Pancreas (tissue), 10 donors: ENCODE results near the gene TMEM150A. TPM values are rescaled to one million over a fixed set of nuclear protein-coding genes. Genes with fewer than 3 reads are reported as not detected.

Experiments used
- ATAC-seq, 4 donors: fragments of 200-7000 bp; cut with Tn5 transposase; one replicate each; pipeline versions ENCODE4 v1.8.0 to v1.9.1; 2020; ENCODE audit warnings: mild to moderate bottlenecking in 4 of 4, moderate library complexity in 4 of 4
- DNase-seq, 6 donors: peaks; one replicate each; pipeline ENCODE4 v3.0.0-alpha.2; 2020
- FAIRE-seq: peaks from 2 replicates; lab custom pipeline; 2012; peaks lifted over from hg19 to GRCh38; lab: Jason Lieb, UNC
- H3K27ac ChIP-seq, 4 donors: fragments of 200-600 bp; sonication (generic); 1 replicate in 3 of 4; 2 replicates in 1 of 4; pipeline versions ENCODE4 v1.5.0 to v1.8.0; 2020
- H3K27me3 ChIP-seq, 4 donors: fragments of 200-600 bp; one replicate each; pipeline ENCODE4 v1.8.0; 2021
- H3K36me3 ChIP-seq, 3 donors: fragments of 200-600 bp; sonication (generic) in 1 of 3; one replicate each; pipeline versions ENCODE4 v1.5.0 to v1.8.0; 2020 to 2021
- H3K4me1 ChIP-seq, 3 donors: fragments of 200-600 bp; one replicate each; pipeline ENCODE4 v1.8.0; 2021
- H3K4me3 ChIP-seq, 4 donors: fragments of 200-600 bp; sonication (generic) in 2 of 4; one replicate each; pipeline versions ENCODE4 v1.5.0 to v1.8.0; 2020 to 2021
- H3K9me3 ChIP-seq, 4 donors: fragments of 200-600 bp; one replicate each; pipeline ENCODE4 v1.8.0; 2021
- CTCF ChIP-seq, 4 donors: fragments of 200-600 bp; sonication (generic) in 3 of 4; IDR thresholded peaks; one replicate each; pipeline versions ENCODE4 v1.5.0 to v1.8.0; 2021; ENCODE audit warnings: antibody characterized with exemption in 4 of 4
- WGBS, 2 donors: extraction: QIAGEN DNeasy Blood & Tissue Kit; methylation state at CpG; one replicate each; pipeline ENCODE4 v1.1.7; 2013; 5-methylcytosine and 5-hydroxymethylcytosine counted together
- intact Hi-C, 3 donors: fragments of 100-400 bp; cut with DNase I; formaldehyde crosslinking; loops; one replicate each; pipeline versions ENCODE4 v1.11.1 to v1.14.2; 2022
- polyA plus RNA-seq, 2 donors: library from polyadenylated mRNA; stranded (reverse); fragments of 200-250 nt; gene quantifications; one replicate each; pipeline ENCODE4 v1.2.3, GENCODE V29; 2013
- total RNA-seq, 6 donors: library from RNA; stranded (reverse); fragmentation: NEBNext Ultra II Directional in 4 of 6; extraction: Animal tissue kit (Norgen Biotek cat#: 25700) in 4 of 6; gene quantifications; one replicate each; pipeline versions ENCODE4 v1.2.1 to v1.2.4, GENCODE V29; 2021 to 2023
- donor health status: healthy with polysubstance abuse.
- donor health status: DM: no; HTN: no; CAD: no; lungs with moderate emphysema.
- donor health status: DM: no; HTN: no; CAD: no.
- donor health status: control.
- donor health status: control.
- donor health status: Bipolar disorder and iron deficiency.
- donor health status: DM: yes; HTN: yes; CAD: no.
- donor health status: DM: no; HTN: no; CAD: no.
- donor health status: DM: no; HTN: no; CAD: no.
- donor health status: DM: yes; HTN: yes; CAD: no.

TMEM150A gene
- total and polyA plus RNA-seq, 8 donors = 14.8 to 47.6 (median 18.3) TPM

GRCh38 chr2:85649201-85650190 is 47.0 kb upstream of the TMEM150A start:
- peaks cover 0 to 56% (median 41%) of the 10 kb centered on the region in 3 donors for H3K36me3 ChIP-seq
- H3K4me3 ChIP-seq = no peak overlapping the region
- 86 to 88% methylated on average over 9 of the region's 9 CpGs for WGBS, 2 donors
- ATAC-seq (no peak), DNase-seq (no peak), FAIRE-seq (no peak)
- TF ChIP-seq CTCF (IDR thresholded peaks at IDR 0.05) = no peak
- intact Hi-C loops = no loop called here
- H3K27ac ChIP-seq = no peak overlapping the region
- no peaks in the 10 kb centered on the region for H3K4me1 ChIP-seq
- no peaks in the 10 kb centered on the region for H3K9me3 ChIP-seq
- H3K27me3 ChIP-seq = no peaks in the 10 kb centered on the region

GRCh38 chr2:85648619-85649018 is 46.1 kb upstream of the TMEM150A start:
- FAIRE-seq (no peak), DNase-seq (no peak), ATAC-seq (peak in 1 of 4 donors; percentile 27)
- TF ChIP-seq CTCF (IDR thresholded peaks at IDR 0.05) = no peak
- 75 to 76% methylated on average over 2 of the region's 2 CpGs for WGBS, 2 donors
- Histone ChIP-seq H3K9me3 (no peaks in the 10 kb centered on the region), H3K27me3 (no peaks in the 10 kb centered on the region), H3K4me3 (no peak overlapping the region), H3K36me3 (peaks cover 0 to 65% (median 42%) of the 10 kb centered on the region in 3 donors), H3K27ac (no peak overlapping the region), H3K4me1 (no peaks in the 10 kb centered on the region)
- intact Hi-C loops = no loop called here

- Histone ChIP-seq H3K27me3 (no peaks in the 10 kb centered on the region), H3K9me3 (no peaks in the 10 kb centered on the region), H3K27ac (no peak overlapping the region), H3K4me3 (no peak overlapping the region), H3K36me3 (peaks cover 0 to 71% (median 45%) of the 10 kb centered on the region in 3 donors), H3K4me1 (no peaks in the 10 kb centered on the region)
- ATAC-seq = peak in 1 of 4 donors; percentile 38
- peak in 1 of 6 donors; percentile 7 for DNase-seq
- no peak for TF ChIP-seq CTCF (IDR thresholded peaks at IDR 0.05)
- FAIRE-seq = no peak
- 89 to 92% methylated on average over 10 of the region's 10 CpGs for WGBS, 2 donors
- intact Hi-C loops = no loop called here
Observed at GRCh38 chr2:85647823-85648526, 45.5 kb upstream of the TMEM150A start.

- H3K4me1 ChIP-seq = no peaks in the 10 kb centered on the region
- no peak for ATAC-seq
- TF ChIP-seq CTCF (IDR thresholded peaks at IDR 0.05) = no peak
- H3K9me3 ChIP-seq = no peaks in the 10 kb centered on the region
- FAIRE-seq = no peak
- no peak for DNase-seq
- H3K27me3 ChIP-seq = no peaks in the 10 kb centered on the region
- WGBS, 2 donors = 87 to 92% methylated on average over 2 of the region's 2 CpGs
- H3K36me3 ChIP-seq = peaks cover 0 to 82% (median 57%) of the 10 kb centered on the region in 3 donors
- no peak overlapping the region for H3K4me3 ChIP-seq
- intact Hi-C loops = no loop called here
- no peak overlapping the region for H3K27ac ChIP-seq
Observed at GRCh38 chr2:85646166-85646565, 43.7 kb upstream of the TMEM150A start.
